IPS-18a (cell line): ENCODE results near the gene CERK.

Source experiments
- H3K27ac ChIP-seq: one replicate; pipeline ENCODE4 v1.5.1; 2013; ENCODE audit warnings: low read length
- H3K27me3 ChIP-seq: one replicate; pipeline ENCODE4 v1.6.1; 2013; ENCODE audit warnings: mild to moderate bottlenecking, low read length; ENCODE audit not compliant: control insufficient read depth, insufficient read depth
- H3K36me3 ChIP-seq: one replicate; pipeline ENCODE4 v1.6.1; 2013; ENCODE audit warnings: low read depth, low read length; ENCODE audit not compliant: control insufficient read depth
- H3K4me1 ChIP-seq: one replicate; pipeline ENCODE4 v1.6.1; 2013; ENCODE audit warnings: low read depth, low read length; ENCODE audit not compliant: control insufficient read depth
- H3K4me3 ChIP-seq: one replicate; pipeline ENCODE4 v1.5.1; 2013; ENCODE audit warnings: low read length
- H3K9ac ChIP-seq: one replicate; pipeline ENCODE4 v1.6.1; 2013; ENCODE audit warnings: mild to moderate bottlenecking, low read length, moderate library complexity
- H3K9me3 ChIP-seq: one replicate; pipeline ENCODE4 v1.6.1; 2013; ENCODE audit warnings: low read depth, low read length; ENCODE audit not compliant: control insufficient read depth

Gene CERK

DNA sequence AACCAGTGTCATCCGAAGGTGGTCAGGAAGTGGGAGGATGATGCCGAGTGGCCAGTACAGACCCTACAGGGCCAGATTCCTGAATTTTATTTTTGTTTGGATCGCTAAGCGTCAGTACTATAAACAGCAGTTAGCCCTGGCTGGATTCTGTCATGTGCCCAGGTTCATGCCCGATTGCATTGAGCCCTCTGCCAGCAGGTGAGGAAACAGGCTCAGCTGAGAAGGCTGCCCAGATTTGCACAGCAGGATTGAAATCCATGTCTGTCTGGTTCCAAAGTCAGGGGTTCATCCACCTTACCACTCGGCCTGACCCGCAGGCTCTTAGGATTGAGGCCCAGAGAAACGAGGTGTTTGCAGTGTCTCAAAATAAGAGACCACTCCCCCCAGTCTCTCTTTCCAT is 15.3 kb upstream of the CERK start:
- H3K27me3 ChIP-seq = no peaks in the 10 kb centered on the region
- H3K9ac ChIP-seq = no peak overlapping the region
- H3K27ac ChIP-seq = no peak overlapping the region
- no peaks in the 10 kb centered on the region for H3K4me1 ChIP-seq
- no peak overlapping the region for H3K4me3 ChIP-seq
- H3K9me3 ChIP-seq = peaks cover 8% of the 10 kb centered on the region
- H3K36me3 ChIP-seq = no peaks in the 10 kb centered on the region

DNA sequence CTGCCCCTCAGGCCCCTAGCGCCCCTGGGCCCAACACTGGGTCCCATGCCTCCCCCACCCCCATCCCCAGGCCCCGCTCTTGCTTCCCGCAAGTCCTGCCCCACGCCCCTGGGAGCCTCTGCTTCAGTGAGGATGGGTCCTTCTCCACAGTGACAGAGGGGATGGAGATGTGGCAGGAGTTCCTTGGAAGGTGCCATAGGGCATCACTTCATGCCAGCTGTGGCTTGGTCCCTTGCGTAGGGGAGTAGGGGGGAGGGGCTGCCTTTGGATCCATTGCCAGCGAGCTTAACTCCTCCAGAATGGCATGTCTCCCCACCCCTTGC is 14.9 kb upstream of the CERK start:
- no peak overlapping the region for H3K27ac ChIP-seq
- H3K27me3 ChIP-seq = no peaks in the 10 kb centered on the region
- H3K4me1 ChIP-seq = no peaks in the 10 kb centered on the region
- no peak overlapping the region for H3K4me3 ChIP-seq
- no peaks in the 10 kb centered on the region for H3K36me3 ChIP-seq
- no peak overlapping the region for H3K9ac ChIP-seq
- H3K9me3 ChIP-seq = peaks cover 8% of the 10 kb centered on the region

DNA sequence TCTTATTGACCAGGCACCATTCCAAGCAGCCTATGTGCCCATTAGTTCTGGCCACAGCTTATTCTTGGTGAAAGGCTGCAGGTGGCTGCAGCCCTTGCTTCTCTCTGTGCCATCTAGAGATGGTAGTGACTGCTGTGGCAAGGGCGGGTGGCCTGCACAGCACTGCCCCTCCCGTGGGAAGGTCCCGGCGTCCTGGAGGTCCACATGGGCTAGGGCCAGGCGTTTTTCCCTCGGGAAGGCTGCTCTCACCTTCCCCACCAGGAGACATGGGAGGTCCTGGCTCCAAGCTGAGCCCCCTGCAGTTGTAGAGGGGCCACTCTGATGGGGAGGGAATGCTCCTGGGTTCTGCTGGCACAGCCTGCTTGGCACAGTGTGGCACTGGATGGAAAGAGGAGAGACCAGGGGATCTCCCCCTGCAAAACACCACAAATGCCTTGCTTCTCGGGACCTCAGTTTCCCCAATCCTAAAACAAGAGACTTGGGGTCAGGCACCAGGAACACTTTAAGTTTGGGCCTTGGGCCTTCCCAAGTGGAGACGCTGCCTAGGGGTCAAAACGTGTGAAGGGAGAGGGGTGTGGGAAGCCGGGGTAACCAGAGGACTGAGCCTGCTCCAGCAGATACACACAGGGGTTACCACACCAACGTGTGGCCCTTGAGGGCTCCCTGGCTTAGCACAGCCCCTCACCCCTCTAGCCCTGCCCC is 14.4 kb upstream of the CERK start:
- Histone ChIP-seq H3K4me1 (no peaks in the 10 kb centered on the region), H3K36me3 (no peaks in the 10 kb centered on the region), H3K27ac (no peak overlapping the region), H3K27me3 (no peaks in the 10 kb centered on the region), H3K4me3 (no peak overlapping the region), H3K9ac (no peak overlapping the region), H3K9me3 (peaks cover 8% of the 10 kb centered on the region)

DNA sequence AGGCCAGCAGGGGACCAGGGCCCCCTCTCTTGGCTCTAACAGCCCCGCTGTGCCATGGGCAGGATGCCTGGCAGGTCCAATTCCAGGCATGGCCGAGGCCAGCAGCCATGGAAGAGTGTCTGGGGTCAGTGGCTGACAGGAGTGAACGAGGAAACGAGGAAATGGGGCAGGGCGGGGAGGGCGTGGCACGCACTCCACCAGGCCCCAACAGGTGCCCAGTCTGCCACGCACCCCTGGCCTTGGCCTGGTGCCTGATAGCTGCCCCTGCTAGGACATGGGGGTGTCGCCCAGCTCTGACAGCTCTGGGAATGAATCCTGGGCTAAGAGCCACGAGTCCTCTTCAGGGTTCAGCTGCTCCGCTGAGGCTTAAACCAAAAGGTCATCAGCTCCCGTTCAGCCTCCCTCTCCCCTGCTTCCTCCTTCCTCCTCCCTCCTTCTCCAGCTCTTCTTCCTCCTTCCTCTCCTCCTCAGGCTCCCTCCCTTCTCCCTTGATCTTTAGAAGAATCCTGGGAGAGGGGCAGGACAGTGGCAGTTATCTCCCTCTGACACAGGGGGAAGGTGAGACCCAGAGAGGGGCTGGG is 12.9 kb upstream of the CERK start:
- Histone ChIP-seq H3K9ac (no peak overlapping the region), H3K27me3 (no peaks in the 10 kb centered on the region), H3K4me1 (no peaks in the 10 kb centered on the region), H3K9me3 (peaks cover 1% of the 10 kb centered on the region), H3K27ac (no peak overlapping the region), H3K4me3 (no peak overlapping the region), H3K36me3 (no peaks in the 10 kb centered on the region)

DNA sequence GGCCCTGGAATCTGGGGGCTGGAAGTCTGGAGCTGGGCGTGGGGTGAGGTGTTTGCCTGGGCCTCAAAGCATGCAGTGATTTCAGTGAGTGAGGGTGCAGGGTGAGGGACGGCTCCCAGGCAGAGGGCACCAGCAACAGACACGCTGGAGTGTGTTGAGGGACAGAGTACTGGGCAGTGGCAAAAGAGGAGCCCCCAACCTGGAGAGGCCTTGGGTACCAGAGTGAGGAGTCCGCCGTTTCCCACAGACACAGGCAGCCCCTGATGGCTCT is 12.4 kb upstream of the CERK start:
- Histone ChIP-seq H3K27ac (no peak overlapping the region), H3K36me3 (no peaks in the 10 kb centered on the region), H3K4me3 (no peak overlapping the region), H3K27me3 (no peaks in the 10 kb centered on the region), H3K9me3 (no peaks in the 10 kb centered on the region), H3K4me1 (no peaks in the 10 kb centered on the region), H3K9ac (no peak overlapping the region)

- Histone ChIP-seq H3K27me3 (no peaks in the 10 kb centered on the region), H3K9me3 (no peaks in the 10 kb centered on the region), H3K4me3 (no peak overlapping the region), H3K27ac (no peak overlapping the region), H3K4me1 (no peaks in the 10 kb centered on the region), H3K9ac (no peak overlapping the region), H3K36me3 (no peaks in the 10 kb centered on the region)
Measured at GRCh38 chr22:46749682-46750529, 11.9 kb upstream of the CERK start.

GRCh38 chr22:46748908-46749675 is 11.0 kb upstream of the CERK start:
- Histone ChIP-seq H3K4me3 (no peak overlapping the region), H3K4me1 (no peaks in the 10 kb centered on the region), H3K36me3 (no peaks in the 10 kb centered on the region), H3K27ac (no peak overlapping the region), H3K27me3 (no peaks in the 10 kb centered on the region), H3K9ac (no peak overlapping the region), H3K9me3 (no peaks in the 10 kb centered on the region)

DNA sequence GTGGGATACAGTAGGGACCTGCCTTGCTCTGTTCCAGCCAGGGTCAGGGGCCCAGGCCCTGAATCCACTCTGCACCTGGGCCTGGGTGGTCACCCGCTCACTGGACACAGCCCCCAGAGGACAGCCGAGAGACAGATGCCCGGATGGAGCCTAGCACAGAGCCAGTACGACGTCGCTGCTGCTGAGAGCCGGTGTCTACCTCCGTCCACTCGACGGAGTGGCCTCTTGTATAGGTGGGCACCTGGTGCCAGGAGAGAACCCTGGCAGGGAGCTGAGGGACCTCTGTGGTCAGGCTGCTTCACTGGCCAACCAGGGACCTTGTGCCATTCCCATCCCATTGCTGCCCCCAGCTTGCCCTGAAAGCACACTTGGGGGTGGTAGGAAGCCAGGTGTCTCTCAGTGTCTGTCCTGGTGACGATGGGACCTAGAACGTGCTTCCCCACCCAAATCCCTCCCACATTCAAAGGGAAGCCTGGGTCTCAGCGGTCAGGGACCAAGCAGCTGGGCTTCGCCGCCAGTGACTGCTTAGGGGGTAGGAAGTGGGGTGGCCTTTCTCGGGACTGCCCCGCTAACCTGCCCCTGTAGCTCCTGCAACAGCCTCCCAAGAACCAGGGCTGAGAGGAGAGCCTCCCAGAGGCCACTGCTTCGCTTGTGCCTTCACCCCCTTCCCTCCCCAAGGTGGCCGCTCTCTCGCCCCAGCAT is 10.3 kb upstream of the CERK start:
- Histone ChIP-seq H3K4me1 (no peaks in the 10 kb centered on the region), H3K9ac (no peak overlapping the region)

DNA sequence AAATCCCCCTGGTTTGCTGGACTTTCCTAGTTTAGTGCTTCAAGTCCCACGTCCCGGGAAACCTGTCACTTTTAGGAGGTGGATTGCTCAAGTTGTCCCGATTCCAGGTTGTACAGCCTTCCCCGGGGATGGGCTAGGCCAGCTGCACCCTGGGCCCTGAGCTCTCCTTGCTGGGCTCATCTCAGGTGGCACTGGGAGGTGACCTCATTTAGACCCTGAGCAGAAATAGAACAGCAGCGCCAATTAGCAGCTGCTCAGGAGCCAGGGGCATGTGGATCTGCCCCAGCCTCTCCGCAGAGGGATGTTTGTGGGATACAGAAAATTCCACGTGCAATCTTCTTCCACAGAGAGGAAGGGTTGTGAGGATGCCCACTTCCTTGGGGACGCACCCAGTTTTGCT is 9.6 kb upstream of the CERK start:
- H3K27ac ChIP-seq = no peak overlapping the region
- H3K27me3 ChIP-seq = no peaks in the 10 kb centered on the region
- no peaks in the 10 kb centered on the region for H3K4me1 ChIP-seq
- H3K4me3 ChIP-seq = no peak overlapping the region
- no peaks in the 10 kb centered on the region for H3K36me3 ChIP-seq
- no peaks in the 10 kb centered on the region for H3K9me3 ChIP-seq
- H3K9ac ChIP-seq = no peak overlapping the region

More for the DNA sequence above, 10.3 kb upstream of the CERK start:
- H3K4me3 ChIP-seq = no peak overlapping the region
- H3K27me3 ChIP-seq = no peaks in the 10 kb centered on the region
- no peaks in the 10 kb centered on the region for H3K9me3 ChIP-seq
- no peaks in the 10 kb centered on the region for H3K36me3 ChIP-seq
- no peak overlapping the region for H3K27ac ChIP-seq

DNA sequence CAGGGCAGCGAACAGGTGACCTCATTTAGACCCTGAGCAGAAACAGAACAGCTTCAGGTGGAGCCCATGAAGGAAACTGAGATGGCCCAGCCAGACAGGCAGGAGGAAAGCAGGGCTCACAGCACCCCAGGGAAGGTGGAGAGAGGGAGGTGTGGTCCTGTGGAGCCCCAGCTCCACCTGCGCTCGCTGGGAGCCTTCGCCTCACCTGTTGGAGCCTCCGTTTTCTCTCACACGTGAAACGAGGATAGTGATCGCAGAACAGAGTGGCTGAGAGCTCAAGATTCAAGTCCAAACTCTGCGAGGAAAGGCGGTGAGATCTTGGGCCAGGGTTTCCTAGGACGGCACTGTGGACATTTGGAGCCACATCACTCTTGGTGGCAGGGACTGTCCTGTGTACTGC is 8.6 kb upstream of the CERK start:
- H3K4me1 ChIP-seq = no peaks in the 10 kb centered on the region

GRCh38 chr22:46746192-46746591 is 8.1 kb upstream of the CERK start:
- H3K27ac ChIP-seq = no peak overlapping the region
- H3K36me3 ChIP-seq = no peaks in the 10 kb centered on the region
- no peaks in the 10 kb centered on the region for H3K9me3 ChIP-seq
- H3K9ac ChIP-seq = no peak overlapping the region
- no peaks in the 10 kb centered on the region for H3K27me3 ChIP-seq
- H3K4me1 ChIP-seq = no peaks in the 10 kb centered on the region
- H3K4me3 ChIP-seq = no peak overlapping the region

More for the DNA sequence above, 8.6 kb upstream of the CERK start:
- Histone ChIP-seq H3K4me3 (no peak overlapping the region), H3K36me3 (no peaks in the 10 kb centered on the region), H3K27ac (no peak overlapping the region), H3K9me3 (no peaks in the 10 kb centered on the region), H3K27me3 (no peaks in the 10 kb centered on the region), H3K9ac (no peak overlapping the region)
